Heart left ventricle (tissue), 16 donors: ENCODE data around the gene COL5A3. TPM values are rescaled to one million over a fixed set of nuclear protein-coding genes. Genes with fewer than 3 reads are reported as not detected.
A peak's percentile ranks its signal among the peaks of the same experiment; 100 is the strongest.

Source experiments
- ATAC-seq, 4 donors: fragments of 200-7000 bp; cut with Tn5 transposase; one replicate each; pipeline ENCODE4 v1.9.1; 2020 to 2022; ENCODE audit warnings: moderate library complexity in 4 of 4, mild to moderate bottlenecking in 3 of 4, moderate number of reproducible peaks in 1 of 4
- DNase-seq, 5 donors: peaks; one replicate each; pipeline ENCODE4 v3.0.0-alpha.2; 2020
- H3K27ac ChIP-seq, 12 donors: fragments of 200-600 bp; sonication (generic) in 4 of 12; one replicate each; pipeline versions ENCODE4 v1.5.0 to v1.8.0; 2016 to 2022; ENCODE audit warnings: mild to moderate bottlenecking in 2 of 12
- H3K27me3 ChIP-seq, 9 donors: fragments of 200-600 bp; sonication (generic) in 2 of 9; one replicate each; pipeline versions ENCODE4 v1.5.1 to v1.8.0; 2016 to 2022; ENCODE audit warnings: mild to moderate bottlenecking in 3 of 9
- H3K36me3 ChIP-seq, 9 donors: fragments of 200-600 bp; sonication (generic) in 2 of 9; one replicate each; pipeline versions ENCODE4 v1.5.0 to v1.8.0; 2018 to 2022; ENCODE audit warnings: mild to moderate bottlenecking in 2 of 9
- H3K4me1 ChIP-seq, 12 donors: fragments of 200-600 bp; sonication (generic) in 4 of 12; one replicate each; pipeline versions ENCODE4 v1.5.0 to v1.8.0; 2016 to 2022; ENCODE audit warnings: mild to moderate bottlenecking in 3 of 12
- H3K4me3 ChIP-seq, 12 donors: fragments of 200-600 bp; sonication (generic) in 4 of 12; one replicate each; pipeline versions ENCODE4 v1.5.0 to v1.8.0; 2017 to 2022; ENCODE audit warnings: mild to moderate bottlenecking in 9 of 12, moderate library complexity in 4 of 12
- H3K9me3 ChIP-seq, 12 donors: fragments of 200-600 bp; sonication (generic) in 4 of 12; one replicate each; pipeline versions ENCODE4 v1.5.0 to v1.8.0; 2016 to 2022; ENCODE audit warnings: mild to moderate bottlenecking in 1 of 12
- POLR2A ChIP-seq, 2 donors: fragments of 450-650 bp; IDR thresholded peaks; one replicate each; pipeline ENCODE4 v1.6.1; 2017; ENCODE audit warnings: antibody characterized with exemption in 2 of 2, mild to moderate bottlenecking in 2 of 2, moderate library complexity in 2 of 2
- whole genome bisulfite sequencing, 4 donors: extraction: QIAGEN DNeasy Blood & Tissue Kit in 2 of 4; methylation state at CpG; one replicate each; pipeline versions ENCODE4 v1.1.5 to v1.1.7; 2013 to 2018; 5-methylcytosine and 5-hydroxymethylcytosine counted together
- intact Hi-C, 10 donors: fragments of 100-400 bp; cut with DNase I; formaldehyde crosslinking; loops; one replicate each; pipeline versions ENCODE4 v1.11.1 to v1.14.2; 2022
- polyA plus RNA-seq, 2 donors: library from polyadenylated mRNA; stranded (reverse); fragments of 200-250 nt; gene quantifications; one replicate each; pipeline ENCODE4 v1.2.3, GENCODE V29; 2013
- total RNA-seq, 9 donors: library from RNA; depleted of rRNA in 2 of 9; stranded (reverse); fragments of >200 nt in 2 of 9; fragmentation: NEBNext Ultra II Directional in 3 of 9; extraction: Animal tissue kit (Norgen Biotek cat#: 25700) in 3 of 9; gene quantifications; one replicate each; pipeline versions ENCODE4 v1.1.0 to v1.2.4, GENCODE V29; 2016 to 2023
- TF ChIP-seq, protein P1 (sequence below), 12 donors: fragments of 200-600 bp; sonication (generic) in 4 of 12; IDR thresholded peaks; one replicate each; pipeline versions ENCODE4 v1.5.0 to v1.8.0; 2018 to 2022; ENCODE audit warnings: antibody characterized with exemption in 12 of 12, mild to moderate bottlenecking in 5 of 12
- donor health status: ischemic (EF 13 %, LVEDD 7.1; RV severe dilation, severe dysfunction).
- donor health status: healthy with polysubstance abuse.
- donor health status: DM: no; HTN: yes; CAD: no.
- donor health status: DM: no; HTN: no; CAD: no.
- donor health status: ischemic (EF 25% LVEDD 6.9; RV normal size, moderate dysfunction).
- donor health status: ischemic (EF 25% LVEDD 5.7; RV mildly dilated, moderate dysfunction).
- donor health status: healthy.
- donor health status: DM: yes; HTN: yes; CAD: no.
- donor health status: ischemic (EF 35%, LVEDD 5.7; RV mildly dilated, moderate dysfunction).
- donor health status: nonischemic (EF 11% LVEDD 7.7; RV severe dilation, severe dysfunction).
- donor health status: DM: yes; HTN: yes; CAD: no.
- donor health status: PGD.
- donor health status: ischemic (EF 29% LVEDD 5.4; RV normal size, mild dysfunction).
- donor health status: nonischemic (EF 23%, LVEDD 6.1; RV moderate dilation, normal function).

Gene COL5A3
- total and polyA plus RNA-seq, 11 donors: 5.0 to 34.1 (median 12.2) TPM

DNA sequence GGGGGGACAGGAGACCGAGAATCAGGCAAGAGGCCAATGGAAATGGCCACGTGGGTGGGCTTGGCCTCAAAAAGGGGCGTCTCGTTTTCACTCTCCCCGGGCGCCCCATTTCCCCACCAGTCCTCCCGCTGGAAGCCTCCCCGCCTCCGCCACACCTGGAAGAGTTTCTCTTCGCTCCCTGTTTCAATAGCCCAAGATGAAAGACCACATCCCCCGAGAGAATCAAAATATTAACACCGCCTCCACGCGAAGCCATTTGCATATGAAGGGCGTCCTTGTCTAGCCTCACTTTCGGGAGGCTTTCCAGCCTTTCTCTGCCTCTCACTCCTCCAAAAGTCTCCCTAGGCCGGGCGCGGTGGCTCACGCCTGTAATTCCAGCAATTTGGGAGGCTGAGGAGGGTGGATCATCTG is 73.3 kb downstream of the COL5A3 start:
- H3K36me3 ChIP-seq: no peaks in the 10 kb centered on the region
- peaks cover 7 to 64% (median 40%) of the 10 kb centered on the region in 9 donors for H3K27me3 ChIP-seq
- H3K4me1 ChIP-seq: peaks cover 0 to 26% (median 10%) of the 10 kb centered on the region in 12 donors
- H3K9me3 ChIP-seq: peaks cover 0 to 9% (median 4%) of the 10 kb centered on the region in 12 donors
- H3K27ac ChIP-seq: no peak overlapping the region
- no peak overlapping the region for H3K4me3 ChIP-seq
- no peak for TF ChIP-seq POLR2A (IDR thresholded peaks at IDR 0.05)
- TF ChIP-seq, protein P1, sequence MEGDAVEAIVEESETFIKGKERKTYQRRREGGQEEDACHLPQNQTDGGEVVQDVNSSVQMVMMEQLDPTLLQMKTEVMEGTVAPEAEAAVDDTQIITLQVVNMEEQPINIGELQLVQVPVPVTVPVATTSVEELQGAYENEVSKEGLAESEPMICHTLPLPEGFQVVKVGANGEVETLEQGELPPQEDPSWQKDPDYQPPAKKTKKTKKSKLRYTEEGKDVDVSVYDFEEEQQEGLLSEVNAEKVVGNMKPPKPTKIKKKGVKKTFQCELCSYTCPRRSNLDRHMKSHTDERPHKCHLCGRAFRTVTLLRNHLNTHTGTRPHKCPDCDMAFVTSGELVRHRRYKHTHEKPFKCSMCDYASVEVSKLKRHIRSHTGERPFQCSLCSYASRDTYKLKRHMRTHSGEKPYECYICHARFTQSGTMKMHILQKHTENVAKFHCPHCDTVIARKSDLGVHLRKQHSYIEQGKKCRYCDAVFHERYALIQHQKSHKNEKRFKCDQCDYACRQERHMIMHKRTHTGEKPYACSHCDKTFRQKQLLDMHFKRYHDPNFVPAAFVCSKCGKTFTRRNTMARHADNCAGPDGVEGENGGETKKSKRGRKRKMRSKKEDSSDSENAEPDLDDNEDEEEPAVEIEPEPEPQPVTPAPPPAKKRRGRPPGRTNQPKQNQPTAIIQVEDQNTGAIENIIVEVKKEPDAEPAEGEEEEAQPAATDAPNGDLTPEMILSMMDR (IDR thresholded peaks at IDR 0.05): no peak
- intact Hi-C loops: loop anchor here in 5 of 10 donors (10.0 kb wide), 3 partner anchors 178 to 448 kb away; partner anchors contain the start of genes TYK2 (in 3 of the 5), EIF3G (in 2 of the 5), P2RY11 (in 2 of the 5) and MRPL4 (in 1 of the 5)
- no peak for ATAC-seq
- WGBS, 4 donors: 6 to 31% (median 15%) methylated on average over 16 to 20 of the region's 20 CpGs
- DNase-seq: no peak

DNA sequence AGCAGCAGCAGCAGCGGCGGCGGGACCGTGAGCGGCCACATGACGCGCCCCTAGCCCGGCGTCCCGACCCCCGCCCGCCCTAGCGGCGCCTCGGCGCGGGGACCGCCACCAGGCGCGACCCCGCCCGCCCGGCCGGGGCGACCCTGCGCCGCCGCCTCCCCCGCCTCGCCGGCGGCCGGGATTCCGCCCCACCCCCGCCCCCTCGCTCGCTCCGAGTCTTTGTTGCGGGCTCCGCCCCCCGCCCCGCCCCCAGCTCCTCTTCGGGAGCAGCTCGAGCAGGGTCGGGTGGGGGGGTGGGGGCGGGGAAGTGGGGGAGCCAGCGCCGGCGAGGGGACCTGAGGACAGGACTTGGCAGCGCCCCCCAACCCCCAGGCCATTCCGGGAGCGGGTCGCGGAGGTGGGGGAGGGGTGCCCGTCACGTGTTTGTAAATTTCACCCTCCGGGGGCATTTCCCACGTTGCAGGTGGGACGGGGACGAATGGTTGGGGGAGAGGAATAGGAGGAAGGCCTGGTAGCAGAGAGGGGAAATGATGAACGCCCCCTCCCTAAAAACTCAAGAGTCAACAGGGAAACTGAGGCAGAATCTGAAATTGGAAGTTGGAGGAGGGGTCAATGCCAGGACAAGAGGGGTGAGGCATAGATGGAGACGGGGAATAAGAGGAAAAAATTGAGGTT is 73.8 kb downstream of the COL5A3 start, which contains the start of gene OLFM2:
Gene OLFM2, minus strand, starts transcription at position 190 of the 675 bp plus-strand sequence. Its CDS starts 149 bp downstream, at position 41.
- 1 to 5% (median 3%) methylated on average over 15 to 62 of the region's 62 CpGs for WGBS, 4 donors

DNA sequence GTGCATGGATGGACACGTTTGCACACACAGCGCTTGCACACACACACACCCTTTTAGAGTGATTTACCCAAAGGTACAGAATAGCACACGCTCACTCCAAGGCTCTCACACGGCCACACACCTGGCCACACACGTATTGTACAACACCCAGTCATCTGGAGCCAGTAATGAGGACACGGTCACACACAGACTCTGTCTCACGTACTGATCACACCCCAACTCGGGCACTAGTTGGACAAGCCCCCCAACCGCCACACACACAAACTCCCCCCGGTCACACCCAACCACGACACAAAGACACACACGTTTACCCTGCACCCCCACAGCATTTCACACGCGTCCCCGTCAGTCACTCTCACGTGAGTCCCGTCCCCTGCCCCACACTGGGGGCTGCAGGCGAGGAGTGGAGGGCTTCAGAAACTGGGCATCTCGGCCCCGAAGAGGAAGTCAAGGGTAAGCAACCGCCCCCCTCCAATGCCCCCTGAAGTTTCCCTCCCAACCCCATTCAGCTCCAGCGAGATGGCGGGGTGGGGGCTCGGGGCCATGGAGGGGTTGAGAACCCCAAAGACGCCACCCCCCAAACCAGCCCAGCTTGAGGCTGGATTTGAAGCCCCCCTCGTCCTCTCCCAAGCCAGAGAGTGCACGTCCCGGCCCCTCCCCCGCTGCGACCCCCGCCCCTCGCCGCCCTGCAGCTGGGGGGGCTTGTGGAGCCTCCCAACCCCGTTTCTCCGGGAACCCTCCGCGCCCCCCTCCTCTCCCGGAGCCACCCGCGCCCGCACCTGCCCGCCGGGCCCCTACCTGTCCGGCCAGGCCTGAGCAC is 74.6 kb downstream of the COL5A3 start:
- Histone ChIP-seq H3K27me3 (peaks cover 7 to 72% (median 40%) of the 10 kb centered on the region in 9 donors), H3K36me3 (no peaks in the 10 kb centered on the region), H3K4me3 (peak overlapping the region in 10 of 12 donors; percentile 19 to 54 (median 38)), H3K27ac (no peak overlapping the region), H3K4me1 (peaks cover 0 to 29% (median 12%) of the 10 kb centered on the region in 12 donors), H3K9me3 (no peaks in the 10 kb centered on the region)
- TF ChIP-seq POLR2A (IDR thresholded peaks at IDR 0.05): no peak
- TF ChIP-seq, protein P1 (IDR thresholded peaks at IDR 0.05): no peak
- 2 to 3% (median 2%) methylated on average over 25 to 44 of the region's 44 CpGs for whole genome bisulfite sequencing, 4 donors
- intact Hi-C loops: loop anchor here in 7 of 10 donors (2.0 to 10.0 kb wide), 5 partner anchors 91 to 449 kb away; partner anchors contain the start of genes TYK2 (in 3 of the 7), EIF3G (in 2 of the 7), P2RY11 (in 2 of the 7) and MRPL4 (in 1 of the 7)
- ATAC-seq (no peak), DNase-seq (no peak)

More for the DNA sequence above, 73.8 kb downstream of the COL5A3 start, which contains the start of gene OLFM2:
- Histone ChIP-seq H3K4me3 (peak within 1 kb of the TSS in 10 of 12 donors; percentile 19 to 54 (median 38)), H3K4me1 (peaks cover 0 to 26% (median 10%) of the 10 kb centered on the region in 12 donors), H3K27me3 (peaks cover 7 to 69% (median 40%) of the 10 kb centered on the region in 9 donors), H3K9me3 (peaks cover 0 to 3% (median 0%) of the 10 kb centered on the region in 12 donors), H3K36me3 (no peaks in the 10 kb centered on the region), H3K27ac (no peak within 1 kb of the TSS)
- no peak for TF ChIP-seq POLR2A (IDR thresholded peaks at IDR 0.05)
- TF ChIP-seq, protein P1 (IDR thresholded peaks at IDR 0.05): no peak
- DNase-seq (peak in 3 of 5 donors; percentile 13 to 42 (median 32)), ATAC-seq (no peak)
- intact Hi-C loops: loop anchor here in 5 of 10 donors (10.0 kb wide), 3 partner anchors 178 to 448 kb away; partner anchors contain the start of genes TYK2 (in 3 of the 5), EIF3G (in 2 of the 5), P2RY11 (in 2 of the 5) and MRPL4 (in 1 of the 5)
